Measurements from ENCODE around the gene ZNF776.
"Not testable (repeated sequence)": the region's sequence is repeated elsewhere in the genome, so short reads cannot be mapped to it uniquely, and the experiment has no call there.

Gene ZNF776

DNA sequence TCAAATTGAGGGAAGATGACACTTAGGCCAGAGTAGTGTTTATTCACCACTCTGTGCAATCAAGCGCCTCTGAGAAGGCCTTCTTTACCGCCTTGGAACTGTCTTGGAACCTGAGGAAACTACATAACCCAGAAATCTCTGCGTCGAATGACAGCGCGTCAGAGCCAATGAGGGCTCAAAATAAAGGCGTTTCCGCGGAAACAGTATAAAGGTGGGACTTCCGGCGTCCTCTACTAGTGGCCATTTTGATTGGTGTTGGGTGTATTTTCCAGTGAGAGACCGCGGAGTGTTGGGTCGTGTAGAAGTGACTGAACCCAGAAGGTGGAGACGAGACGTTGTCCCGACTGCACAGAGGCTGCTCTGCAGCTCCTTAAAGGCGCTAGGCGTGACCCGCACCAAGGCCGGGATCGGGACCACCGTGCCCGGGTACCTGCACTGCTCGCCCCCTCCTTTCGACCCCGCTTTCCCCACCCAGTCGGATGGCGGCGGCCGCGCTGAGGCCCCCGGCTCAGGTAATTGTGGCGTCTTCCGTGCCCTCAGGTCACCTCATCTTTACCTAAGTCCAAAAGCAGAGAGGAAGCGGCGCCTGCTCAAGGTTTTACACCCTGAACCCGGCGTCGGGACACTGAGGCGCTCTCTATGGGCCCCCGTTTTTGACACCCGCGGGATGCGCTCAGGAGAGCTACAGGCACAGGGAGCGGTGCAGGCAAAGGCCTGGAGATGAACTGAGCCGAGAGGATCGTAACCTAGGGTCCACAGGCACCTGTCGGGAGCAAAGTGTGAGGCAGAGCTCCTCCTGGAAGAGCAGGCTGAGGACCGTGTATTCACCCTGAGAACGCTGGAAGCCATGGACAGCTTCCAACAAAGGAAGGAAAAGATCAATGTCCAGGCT is at the start of gene ZNF776:
ZNF776 (plus strand) TSS at position 236 of the 892 bp plus-strand sequence; CDS start at position 480, 244 bp downstream.
- peak; percentile 80 for DNase-seq (ENCODE audit: low read depth)

DNA sequence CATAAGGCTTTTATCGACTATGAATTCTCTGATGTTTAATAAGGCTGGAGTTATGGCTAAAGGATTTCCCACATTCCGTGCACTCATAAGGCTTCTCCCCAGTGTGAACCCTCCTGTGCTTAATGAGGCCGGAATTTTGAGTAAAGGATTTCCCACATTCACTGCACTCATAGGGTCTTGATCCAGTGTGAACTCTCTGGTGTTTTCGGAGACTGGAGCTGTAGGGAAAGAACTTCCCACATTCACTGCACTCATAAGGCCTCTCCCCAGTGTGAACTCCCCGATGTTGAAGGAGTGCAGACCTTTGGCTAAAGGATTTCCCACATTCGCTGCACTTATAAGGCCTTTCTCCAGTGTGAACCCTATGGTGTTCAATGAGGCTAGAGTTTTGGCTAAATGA is 45.0 kb upstream of the ZNF776 start:
- DNase-seq (ENCODE audit: low read depth), result no peak

DNA sequence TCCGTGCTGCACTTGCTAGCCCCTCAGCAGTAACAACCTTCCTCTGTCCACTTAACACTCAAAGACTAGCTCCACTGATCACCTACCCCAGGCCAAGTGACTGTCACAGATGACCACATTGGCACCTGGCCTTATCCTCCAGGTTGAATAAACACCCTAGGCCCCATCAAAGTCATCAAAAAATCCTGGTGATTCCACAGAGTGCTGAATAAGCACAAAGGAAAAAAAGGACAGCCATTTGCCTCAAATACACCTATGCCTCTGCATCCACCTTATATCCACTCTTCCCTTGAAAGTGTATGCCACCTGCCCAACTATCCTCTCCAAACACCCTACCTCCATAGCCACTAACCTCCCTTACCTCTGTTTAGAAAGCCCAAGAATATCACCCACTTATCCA is 40.3 kb upstream of the ZNF776 start:
- DNase-seq (ENCODE audit: low read depth), result no peak

DNA sequence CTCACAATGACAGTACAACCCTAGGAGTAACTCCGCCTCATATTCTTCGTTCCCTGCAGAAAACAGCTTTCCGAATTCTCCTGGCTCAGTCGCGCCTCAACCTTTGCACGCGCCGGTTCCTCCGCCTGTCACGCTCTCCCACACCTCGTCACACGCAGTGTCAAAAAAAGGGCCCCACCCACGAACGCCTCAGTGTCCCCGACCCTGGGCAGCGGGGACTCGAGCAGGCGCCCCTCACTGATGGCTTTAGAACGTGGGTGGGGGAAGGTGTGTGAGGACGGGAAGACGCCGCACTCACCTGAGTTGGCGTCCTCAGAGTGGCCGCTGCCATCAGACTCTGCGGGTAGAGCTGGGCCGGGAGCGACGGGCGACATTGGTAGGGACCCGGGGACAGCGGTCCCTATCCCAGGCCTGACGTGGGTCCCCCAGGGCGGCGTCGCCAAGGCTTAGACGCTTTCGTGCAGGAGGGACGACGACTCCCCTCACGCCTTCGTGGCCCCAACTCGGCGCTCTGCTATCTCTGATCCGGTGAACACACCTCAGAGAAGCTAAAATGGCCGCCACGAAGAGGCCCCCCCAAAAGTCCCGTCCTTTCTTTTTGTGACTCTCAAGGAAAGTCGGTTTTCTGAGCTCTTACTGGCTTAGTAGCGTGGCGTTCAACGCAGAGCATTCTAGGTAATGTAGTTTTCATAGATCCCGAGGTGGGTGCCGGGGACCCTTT is 37.8 kb upstream of the ZNF776 start, which contains the start of gene ZNF154:
ZNF154 (minus strand) TSS at position 564 of the 721 bp plus-strand sequence; CDS start at position 331, 233 bp downstream.
- DNase-seq (ENCODE audit: low read depth), result no peak

DNA sequence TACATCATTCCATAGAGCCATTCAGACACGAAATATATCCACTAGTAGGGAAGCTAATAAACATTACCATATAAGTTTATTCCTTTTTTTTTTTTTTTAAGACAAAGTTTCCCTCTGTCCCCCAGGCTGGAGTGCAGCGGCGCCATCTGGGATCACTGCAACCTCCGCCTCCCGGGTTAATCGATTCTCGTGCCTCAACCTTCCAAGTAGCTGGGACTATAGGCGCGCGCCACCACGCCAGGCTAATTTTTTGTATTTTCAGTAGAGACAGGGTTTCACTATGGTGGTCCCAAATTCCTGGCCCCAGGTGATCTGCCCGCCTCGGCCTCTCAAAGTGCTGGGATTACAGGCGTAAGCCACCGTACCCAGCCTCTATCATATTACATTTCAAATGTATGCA is 37.0 kb upstream of the ZNF776 start:
- no peak for DNase-seq (ENCODE audit: low read depth)

DNA sequence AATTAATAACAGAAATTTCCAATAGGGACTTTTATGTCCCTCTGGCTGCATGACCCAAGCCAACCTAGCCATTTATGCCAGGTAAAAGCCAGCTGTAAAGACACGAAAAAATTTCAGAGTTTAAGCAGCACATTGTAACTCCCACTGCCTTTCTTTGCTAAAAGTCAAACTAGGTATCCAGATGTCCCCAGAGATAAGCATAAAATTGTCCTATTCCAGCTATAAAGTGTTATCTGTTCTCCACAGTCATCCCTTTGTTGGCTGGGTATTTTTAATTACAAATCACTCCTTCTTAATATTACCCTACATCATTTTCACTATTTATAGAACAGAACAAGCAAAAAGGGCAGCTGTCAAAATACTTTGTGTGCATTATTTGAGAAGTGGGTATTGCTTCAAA is 34.4 kb upstream of the ZNF776 start:
- no peak for DNase-seq (ENCODE audit: low read depth)

DNA sequence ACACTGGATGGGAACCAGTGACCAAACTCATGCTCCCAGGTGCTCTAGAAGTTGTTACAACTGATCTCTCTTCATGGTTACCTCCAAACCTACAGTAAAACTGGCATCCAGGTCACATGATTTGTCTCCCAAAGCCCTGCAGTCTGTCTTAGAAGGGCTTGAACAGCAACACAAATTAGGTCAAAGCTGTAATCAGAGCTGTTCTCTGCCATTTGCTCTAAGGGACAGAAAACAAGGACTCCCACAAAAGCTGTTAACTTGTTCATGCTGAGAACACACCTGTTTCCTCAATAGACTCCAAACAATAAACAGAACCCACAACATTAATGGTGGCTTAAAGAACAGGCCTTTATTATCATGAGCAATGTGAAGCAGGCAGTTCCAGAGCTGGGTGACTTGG is 27.2 kb upstream of the ZNF776 start:
- DNase-seq (ENCODE audit: low read depth), result no peak

DNA sequence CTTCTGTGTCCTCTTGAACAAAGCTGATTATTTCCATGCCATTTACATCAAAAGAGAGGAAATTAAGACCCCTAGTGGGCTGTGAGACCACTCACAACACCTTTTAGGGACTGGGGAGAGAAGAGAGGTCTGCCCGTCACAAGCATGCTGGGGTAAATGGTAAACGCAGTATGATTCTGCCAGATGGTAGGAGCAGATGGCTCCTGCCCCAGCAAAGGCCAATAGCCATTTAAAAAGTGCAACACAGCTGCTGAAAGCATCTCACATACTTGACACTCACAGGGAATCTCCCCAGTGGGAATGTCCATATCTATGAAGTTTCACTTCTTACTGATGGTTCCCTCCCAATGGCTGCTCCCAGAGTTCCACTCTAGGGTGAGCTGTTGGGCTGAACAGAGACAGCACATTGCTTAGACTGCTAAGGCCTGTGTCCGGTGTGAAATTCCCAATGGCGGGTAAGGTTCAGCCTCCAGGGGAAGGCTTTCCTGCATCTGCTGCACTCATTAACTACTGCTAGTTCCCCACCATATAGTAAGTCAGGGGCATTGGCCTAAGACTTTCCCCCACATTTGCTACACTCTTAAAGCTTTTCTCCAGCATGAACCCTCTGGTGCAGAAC is 26.6 kb upstream of the ZNF776 start:
- DNase-seq (ENCODE audit: low read depth), result no peak

DNA sequence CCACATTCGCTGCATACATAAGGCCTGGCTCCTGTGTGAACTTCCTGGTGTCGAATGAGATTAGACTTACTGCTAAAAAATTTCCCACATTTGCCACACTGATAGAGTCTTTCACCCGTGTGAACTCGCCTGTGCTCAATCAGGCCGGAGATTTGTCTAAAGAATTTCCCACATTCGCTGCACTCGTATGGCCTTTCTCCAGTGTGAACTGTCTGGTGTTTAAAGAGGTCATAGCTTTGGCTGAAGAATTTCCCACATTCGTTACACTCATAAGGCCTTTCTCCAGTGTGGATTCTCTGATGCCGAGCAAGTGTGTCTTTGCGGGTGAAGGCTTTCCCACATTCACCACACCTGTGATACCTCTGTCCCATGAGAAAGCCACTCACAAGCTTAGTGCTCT is 25.7 kb upstream of the ZNF776 start:
- DNase-seq (ENCODE audit: low read depth), result no peak

DNA sequence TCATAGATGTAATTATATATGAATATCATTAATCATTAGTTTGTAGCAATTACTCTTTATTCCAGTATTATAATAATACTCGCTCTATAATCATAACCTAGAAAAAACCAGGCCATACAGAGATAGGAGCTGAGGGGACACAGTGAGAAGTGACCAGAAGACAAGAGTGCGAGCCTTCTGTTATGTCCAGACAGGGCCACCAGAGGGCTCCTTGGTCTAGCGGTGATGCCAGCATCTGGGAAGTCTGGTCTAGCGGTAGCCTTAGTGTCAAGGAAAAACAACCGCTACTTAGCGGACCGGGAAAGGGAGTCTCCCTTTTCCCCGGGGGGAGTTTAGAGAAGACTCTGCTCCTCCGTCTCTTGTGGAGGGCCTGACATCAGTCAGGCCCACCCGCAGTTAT is 8.3 kb upstream of the ZNF776 start:
- not testable (repeated sequence) for DNase-seq (ENCODE audit: low read depth)

DNA sequence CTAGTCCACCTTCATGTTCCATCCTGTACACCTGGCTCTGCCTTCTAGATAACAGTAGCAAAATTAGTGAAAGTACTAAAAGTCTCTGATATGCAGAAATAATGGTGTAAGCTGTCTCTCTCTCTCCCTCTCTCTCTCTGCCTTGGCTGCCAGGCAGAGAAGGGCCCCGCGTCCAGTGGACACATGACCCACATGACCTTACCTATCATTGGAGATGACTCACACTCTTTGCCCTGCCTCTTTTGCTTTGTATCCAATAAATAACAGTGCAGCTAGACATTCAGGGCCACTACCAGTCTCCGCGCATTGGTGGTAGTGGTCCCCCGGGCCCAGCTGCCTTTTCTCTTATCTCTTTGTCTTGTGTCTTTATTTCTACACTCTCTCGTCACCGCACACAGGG is 7.8 kb upstream of the ZNF776 start:
- DNase-seq (ENCODE audit: low read depth), result not testable (repeated sequence)

DNA sequence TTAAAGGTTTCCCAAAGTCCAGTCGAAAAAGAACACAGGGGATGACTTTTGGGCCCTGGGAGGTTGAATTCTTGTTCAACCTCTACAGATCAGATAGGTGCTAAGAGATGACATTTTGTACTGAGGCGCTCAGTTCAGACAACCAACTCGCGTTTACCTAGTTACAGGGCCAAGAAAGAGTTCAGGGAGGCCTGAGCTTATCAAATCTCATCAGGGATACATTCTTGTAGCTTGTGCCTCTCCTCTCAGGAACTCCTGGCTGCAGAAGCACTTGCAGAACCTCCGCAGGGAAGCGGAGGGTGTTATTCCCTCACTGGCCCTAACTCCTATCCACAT is 825 bp downstream of the ZNF776 start:
- DNase-seq (ENCODE audit: low read depth), result no peak

DNA sequence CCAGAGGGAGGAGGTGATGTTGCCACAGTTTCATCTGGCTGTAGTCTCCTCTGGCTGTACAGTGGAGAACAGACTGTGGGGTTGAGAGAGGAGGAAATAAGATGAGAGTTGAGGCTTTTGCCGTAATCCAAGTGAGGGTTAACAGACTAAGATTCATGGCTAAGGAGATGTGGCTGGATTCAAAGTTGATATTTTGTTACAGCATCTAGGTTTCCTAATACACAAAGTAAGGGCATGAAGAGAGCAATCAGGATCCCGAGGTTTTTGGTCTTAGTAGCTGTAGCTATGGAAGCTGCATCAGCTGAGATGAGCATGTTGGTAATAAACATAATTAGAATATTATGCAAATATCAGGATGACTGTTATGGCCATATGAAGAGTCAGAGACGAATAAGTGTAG is 1.4 kb downstream of the ZNF776 start:
- no peak for DNase-seq (ENCODE audit: low read depth)

DNA sequence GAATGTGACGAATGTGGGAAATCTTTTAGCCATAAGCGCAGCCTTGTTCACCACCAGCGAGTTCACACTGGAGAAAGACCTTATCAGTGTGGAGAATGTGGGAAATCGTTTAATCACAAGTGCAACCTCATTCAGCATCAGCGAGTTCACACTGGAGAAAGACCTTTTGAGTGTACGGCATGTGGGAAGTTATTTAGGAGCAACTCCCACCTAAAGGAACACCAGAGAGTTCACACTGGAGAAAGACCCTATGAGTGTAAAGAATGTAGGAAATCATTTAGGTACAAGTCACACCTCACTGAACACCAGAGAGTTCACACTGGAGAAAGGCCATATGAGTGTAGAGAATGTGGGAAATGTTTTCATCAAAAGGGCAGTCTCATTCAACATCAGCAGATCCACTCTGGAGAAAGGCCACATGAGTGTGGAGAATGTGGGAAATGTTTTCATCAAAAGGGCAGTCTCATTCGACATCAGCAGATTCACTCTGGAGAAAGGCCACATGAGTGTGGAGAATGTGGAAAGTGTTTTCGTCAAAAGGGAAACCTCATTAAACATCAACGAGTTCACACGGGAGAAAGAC is 7.6 kb downstream of the ZNF776 start:
- no peak for DNase-seq (ENCODE audit: low read depth)

DNA sequence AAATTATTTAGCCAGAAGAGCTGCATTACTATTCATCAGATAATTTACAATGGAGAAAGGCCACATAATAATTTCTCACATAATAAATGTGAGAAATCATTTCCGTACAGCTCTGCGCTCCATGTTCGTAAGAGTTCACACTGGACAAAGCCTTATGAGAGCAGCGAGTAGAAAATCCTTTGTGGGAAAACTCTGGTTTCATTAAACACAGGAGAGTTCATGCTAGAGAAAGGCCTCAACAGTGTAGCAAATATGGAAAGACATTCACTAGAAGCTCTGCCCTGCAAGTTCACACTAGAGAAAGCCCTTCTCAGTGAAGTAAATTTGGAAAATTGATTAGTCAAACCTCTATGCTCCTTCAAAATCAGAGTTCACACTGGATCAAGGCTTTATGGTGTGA is 8.4 kb downstream of the ZNF776 start:
- DNase-seq (ENCODE audit: low read depth), result no peak

DNA sequence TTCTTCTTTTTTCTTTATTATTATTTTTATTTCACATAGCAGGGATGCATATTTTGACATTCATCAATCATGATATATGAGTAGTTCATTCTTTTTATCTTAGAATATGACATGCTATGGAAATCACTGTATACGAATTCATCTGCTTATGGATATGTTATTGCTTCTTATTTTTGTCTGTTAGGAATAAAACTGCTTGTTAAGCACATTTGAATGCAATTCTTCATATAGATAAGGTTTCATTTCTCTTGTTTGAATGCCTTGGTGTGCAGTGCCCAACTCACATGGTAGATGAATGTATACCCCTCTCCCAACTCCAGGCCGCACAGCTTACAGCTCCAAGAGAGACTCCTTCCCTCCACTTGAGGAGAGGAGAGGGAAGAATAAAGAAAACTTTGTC is 11.3 kb downstream of the ZNF776 start:
- DNase-seq (ENCODE audit: low read depth), result no peak

DNA sequence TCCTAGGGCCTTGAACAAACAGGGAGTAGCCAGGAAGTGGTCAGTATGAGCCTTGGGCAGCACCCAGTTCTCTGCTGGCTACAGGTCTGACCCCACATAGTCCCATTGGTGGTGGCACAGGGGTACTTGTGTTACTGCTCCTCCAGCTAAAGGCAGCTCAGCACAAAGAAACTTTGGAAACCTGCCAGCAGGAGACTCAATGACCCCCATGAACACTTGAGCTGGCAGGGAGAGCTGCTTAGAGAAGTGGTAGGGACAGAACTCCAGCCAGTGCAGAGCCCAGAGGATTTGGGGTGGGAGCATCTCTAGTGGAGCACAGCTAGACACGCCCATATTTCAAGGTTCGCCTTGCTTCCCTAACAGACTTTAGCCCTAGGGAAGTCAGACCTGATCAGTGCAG is 12.5 kb downstream of the ZNF776 start:
- no peak for DNase-seq (ENCODE audit: low read depth)

DNA sequence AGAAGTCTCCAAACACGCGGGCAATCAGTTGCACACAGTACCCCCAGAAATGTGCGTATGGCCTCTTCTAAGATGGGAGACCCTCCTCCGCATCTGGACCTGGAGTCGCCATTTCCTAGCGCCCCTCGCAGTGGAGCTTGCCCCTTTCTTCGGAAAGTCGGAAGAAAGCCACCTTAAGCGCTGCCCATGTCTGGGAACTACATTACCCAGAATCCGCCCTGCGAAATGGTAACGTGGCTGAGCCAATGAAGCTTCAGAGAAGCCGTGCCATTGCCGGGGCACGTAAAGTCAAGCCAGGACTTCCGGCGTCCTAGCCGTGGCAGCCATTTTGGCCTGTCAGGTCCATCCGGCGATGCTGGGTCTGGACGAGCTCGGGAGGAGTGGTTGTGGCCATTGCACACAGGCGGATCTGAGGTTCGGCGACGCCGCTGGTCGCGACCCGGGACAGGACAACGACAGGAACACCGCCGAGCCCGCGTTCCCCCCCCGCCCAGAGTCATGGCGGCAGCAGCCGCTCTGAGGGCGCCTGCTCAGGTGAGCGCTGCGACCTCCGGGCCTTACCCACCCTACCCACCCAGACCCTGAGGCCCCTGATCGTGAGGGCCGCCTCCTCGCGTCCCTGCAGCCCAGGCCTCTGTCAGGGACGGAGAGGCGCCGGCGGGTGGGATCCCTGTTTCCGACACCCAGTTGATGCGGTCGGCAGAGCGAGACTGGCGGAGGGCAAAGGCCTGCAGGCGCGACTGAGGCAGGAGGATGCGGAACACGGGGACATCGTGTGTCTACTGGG is 22.9 kb downstream of the ZNF776 start, which contains the start of gene ZNF586:
ZNF586 (plus strand) TSS at position 332 of the 787 bp plus-strand sequence; CDS start at position 499, 167 bp downstream.
- peak; percentile 74 for DNase-seq (ENCODE audit: low read depth)

DNA sequence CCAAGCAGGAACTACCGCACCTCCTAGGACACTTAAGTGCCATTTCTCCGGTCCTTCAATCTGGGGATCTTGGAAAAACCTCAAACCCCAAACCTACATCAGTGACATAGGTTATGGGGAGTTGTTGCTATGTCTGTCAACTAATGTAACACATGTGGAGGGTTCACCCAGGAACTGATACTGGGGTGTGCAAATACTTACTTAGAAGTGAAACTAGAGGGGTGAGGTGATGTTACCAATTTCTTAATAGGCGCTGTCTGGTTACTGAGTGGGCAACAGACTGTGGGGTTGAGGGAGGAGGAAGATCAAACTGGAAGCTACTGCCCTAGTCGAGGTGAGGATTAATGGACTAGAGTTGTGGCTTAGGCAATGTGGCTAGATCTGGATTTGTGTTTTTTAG is 24.8 kb downstream of the ZNF776 start:
- DNase-seq (ENCODE audit: low read depth), result no peak

DNA sequence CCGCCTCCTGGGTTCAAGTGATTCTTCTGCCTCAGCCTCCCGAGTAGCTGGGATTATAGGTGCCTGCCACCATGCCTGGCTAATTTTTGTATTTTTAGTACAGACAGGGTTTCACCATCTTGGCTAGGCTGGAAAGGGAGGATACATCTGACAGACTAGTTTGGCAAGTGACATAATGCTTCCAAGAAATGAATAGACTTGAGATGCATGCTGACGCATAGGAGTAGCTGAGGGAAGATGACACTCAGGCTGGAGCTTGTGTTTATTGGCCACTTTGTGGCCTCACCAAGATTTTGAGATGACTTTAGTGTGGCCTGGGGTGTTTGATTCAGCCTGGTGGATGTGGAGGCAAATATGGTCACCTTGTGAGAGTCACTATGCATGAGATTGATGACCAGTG is 26.9 kb downstream of the ZNF776 start:
- no peak for DNase-seq (ENCODE audit: low read depth)

DNA sequence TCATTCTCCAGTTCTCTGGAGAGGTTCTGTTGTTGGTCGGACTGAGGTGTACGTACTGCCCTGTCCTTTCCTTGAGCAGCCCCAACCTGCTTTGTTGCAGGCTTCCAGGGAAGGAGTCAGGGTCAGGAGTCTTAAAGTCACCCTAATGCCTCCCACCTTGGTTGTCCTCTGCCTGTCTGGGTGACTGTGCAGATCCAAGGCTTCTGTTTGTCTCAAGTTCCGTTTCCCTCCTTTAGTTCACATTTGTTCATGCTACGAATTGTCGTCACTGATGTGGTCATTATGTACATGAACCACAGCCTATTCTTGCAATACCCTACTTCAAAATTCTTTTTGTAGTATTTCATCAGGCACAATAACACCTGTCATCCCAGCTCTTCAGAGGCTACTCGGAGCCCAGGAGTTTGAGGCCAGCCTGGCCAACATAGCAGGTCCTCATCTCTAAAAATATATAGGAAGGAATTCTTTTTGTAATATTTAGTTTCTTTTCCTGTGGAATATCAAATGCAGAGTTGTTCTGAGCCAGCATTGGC is 30.2 kb downstream of the ZNF776 start:
- no peak for DNase-seq (ENCODE audit: low read depth)

Measured in HS-27A (cell line).